Kidney epithelial cell (primary cell): Measurements from ENCODE around the gene ASZ1. TPM values are rescaled to one million over a fixed set of nuclear protein-coding genes. Genes with fewer than 3 reads are reported as not detected.
A peak's percentile ranks its signal among the peaks of the same experiment; 100 is the strongest.

ENCODE experiments used
- DNase-seq: peaks from one replicate; pipeline ENCODE4 v3.0.0-alpha.2; 2010; ENCODE audit warnings: low read depth
- H3K27me3 ChIP-seq: 2 replicates; pipeline ENCODE4 v1.6.0; 2011; ENCODE audit warnings: low read length; ENCODE audit not compliant: control insufficient read depth, insufficient read depth
- H3K36me3 ChIP-seq: 2 replicates; pipeline ENCODE4 v1.5.1; 2011; ENCODE audit warnings: low read length; ENCODE audit not compliant: control insufficient read depth, insufficient read depth
- H3K4me3 ChIP-seq: 2 replicates; pipeline ENCODE4 v1.5.1; 2011; ENCODE audit warnings: low read depth, mild to moderate bottlenecking, control low read depth, low read length
- total RNA-seq: library from RNA; depleted of rRNA; stranded (reverse); fragments of >200 nt; gene quantifications from 2 replicates; pipeline ENCODE4 v1.2.3, GENCODE V29; 2015
- TF ChIP-seq, protein P1 (sequence below): IDR thresholded peaks from 2 replicates; pipeline ENCODE4 v1.5.1; 2011; ENCODE audit warnings: mild to moderate bottlenecking, moderate library complexity, low read length, control low read depth, inconsistent platforms; ENCODE audit not compliant: insufficient read depth, poor library complexity, severe bottlenecking

ASZ1 gene
- total RNA-seq, 1 donor from 2014 or later, result not detected

DNA sequence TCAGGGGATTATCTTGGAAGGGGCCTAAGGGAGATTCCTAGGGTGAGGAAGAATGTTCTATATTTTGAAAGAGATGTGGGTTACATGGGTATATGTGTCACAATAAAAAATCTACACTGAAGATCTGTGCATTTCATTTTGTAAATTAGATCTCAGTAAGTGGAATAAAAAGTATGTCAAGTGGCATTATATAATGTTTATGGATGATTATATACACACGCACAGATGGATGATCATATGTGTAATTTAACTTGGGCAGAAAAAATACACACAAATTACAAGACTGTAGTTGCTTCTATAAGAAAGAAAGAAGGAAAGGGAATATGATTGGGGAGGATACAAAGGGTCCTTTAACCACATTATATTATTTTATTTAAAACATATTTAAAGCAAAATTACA is 18.5 kb downstream of the ASZ1 start:
- TF ChIP-seq, protein P1, sequence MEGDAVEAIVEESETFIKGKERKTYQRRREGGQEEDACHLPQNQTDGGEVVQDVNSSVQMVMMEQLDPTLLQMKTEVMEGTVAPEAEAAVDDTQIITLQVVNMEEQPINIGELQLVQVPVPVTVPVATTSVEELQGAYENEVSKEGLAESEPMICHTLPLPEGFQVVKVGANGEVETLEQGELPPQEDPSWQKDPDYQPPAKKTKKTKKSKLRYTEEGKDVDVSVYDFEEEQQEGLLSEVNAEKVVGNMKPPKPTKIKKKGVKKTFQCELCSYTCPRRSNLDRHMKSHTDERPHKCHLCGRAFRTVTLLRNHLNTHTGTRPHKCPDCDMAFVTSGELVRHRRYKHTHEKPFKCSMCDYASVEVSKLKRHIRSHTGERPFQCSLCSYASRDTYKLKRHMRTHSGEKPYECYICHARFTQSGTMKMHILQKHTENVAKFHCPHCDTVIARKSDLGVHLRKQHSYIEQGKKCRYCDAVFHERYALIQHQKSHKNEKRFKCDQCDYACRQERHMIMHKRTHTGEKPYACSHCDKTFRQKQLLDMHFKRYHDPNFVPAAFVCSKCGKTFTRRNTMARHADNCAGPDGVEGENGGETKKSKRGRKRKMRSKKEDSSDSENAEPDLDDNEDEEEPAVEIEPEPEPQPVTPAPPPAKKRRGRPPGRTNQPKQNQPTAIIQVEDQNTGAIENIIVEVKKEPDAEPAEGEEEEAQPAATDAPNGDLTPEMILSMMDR, result no peak
- no peak for DNase-seq
- H3K4me3 ChIP-seq, result no peak overlapping the region
- no peaks in the 10 kb centered on the region for H3K36me3 ChIP-seq
- no peaks in the 10 kb centered on the region for H3K27me3 ChIP-seq

DNA sequence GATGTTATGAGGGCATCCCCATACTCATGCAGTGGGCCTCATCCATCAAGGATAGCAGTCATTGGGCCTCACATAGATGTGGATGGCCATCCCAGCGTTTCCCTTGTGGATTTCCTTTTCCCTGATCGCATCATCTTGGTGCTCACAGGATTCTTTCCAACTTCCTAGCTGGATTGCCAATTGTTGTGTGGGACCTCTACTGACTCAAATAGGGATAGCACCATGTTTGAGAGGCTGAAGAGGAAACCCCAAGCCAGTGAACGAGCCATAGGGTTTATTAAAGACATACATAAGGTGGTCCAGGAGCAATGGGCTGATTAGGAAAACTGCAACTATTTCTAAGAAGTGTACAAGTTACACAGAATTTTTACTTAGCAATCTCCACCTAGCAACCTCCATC is 21.8 kb downstream of the ASZ1 start:
- TF ChIP-seq, protein P1, result no peak
- Histone ChIP-seq H3K27me3 (no peaks in the 10 kb centered on the region), H3K36me3 (no peaks in the 10 kb centered on the region), H3K4me3 (no peak overlapping the region)
- no peak for DNase-seq

GRCh38 chr7:117403737-117404136 is 23.6 kb downstream of the ASZ1 start:
- H3K36me3 ChIP-seq, result no peaks in the 10 kb centered on the region
- H3K27me3 ChIP-seq, result no peaks in the 10 kb centered on the region
- DNase-seq, result no peak
- no peak overlapping the region for H3K4me3 ChIP-seq
- TF ChIP-seq, protein P1, result no peak

- H3K4me3 ChIP-seq, result no peak overlapping the region
- no peaks in the 10 kb centered on the region for H3K36me3 ChIP-seq
- peak; percentile 12 for DNase-seq
- TF ChIP-seq, protein P1, result no peak
- no peaks in the 10 kb centered on the region for H3K27me3 ChIP-seq
These were observed 25.2 kb downstream of the ASZ1 start for GRCh38 chr7:117402109-117402508.

DNA sequence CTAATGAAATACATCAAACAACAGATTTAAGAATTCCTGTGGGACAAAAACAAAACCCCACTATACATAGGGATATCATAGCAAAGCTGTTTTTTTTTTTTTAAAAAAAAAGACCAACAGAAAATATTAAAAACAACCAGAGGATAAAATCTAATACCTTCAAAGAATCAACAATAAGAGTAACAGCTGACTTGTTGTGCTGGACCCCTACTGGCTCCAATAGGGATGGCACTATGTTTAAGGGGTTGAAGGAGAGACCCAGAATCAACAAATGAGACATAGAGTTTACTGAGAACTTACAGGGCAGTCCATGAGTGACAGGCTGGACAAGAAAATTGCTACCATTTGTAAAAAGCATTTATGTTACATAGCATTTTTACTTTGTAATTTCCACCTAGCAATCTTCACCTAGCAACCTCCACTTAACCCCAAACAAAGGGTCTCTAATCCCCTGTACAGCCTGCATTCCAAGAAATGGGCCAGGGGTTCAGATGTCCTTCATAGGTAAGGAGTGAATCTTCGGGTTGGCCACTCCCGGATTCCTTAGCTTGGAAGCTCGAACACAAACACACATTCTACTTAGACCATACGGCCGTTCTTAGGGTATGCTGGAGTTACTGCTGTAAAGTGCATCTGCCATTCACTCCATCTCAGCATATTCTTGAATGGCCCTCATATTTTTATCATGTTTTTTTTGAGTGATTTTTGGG is 25.8 kb downstream of the ASZ1 start:
- TF ChIP-seq, protein P1, result peak; percentile 29
- no peak for DNase-seq
- Histone ChIP-seq H3K4me3 (no peak overlapping the region), H3K36me3 (no peaks in the 10 kb centered on the region), H3K27me3 (no peaks in the 10 kb centered on the region)
